Transverse colon (tissue), 4 donors: ENCODE data around the gene GARS1. TPM values are rescaled to one million over a fixed set of nuclear protein-coding genes. Genes with fewer than 3 reads are reported as not detected.
"Not testable (repeated sequence)": the region's sequence is repeated elsewhere in the genome, so short reads cannot be mapped to it uniquely, and the experiment has no call there.

Source experiments
- DNase-seq: peaks from one replicate; pipeline ENCODE4 v3.0.0-alpha.2; 2019
- H3K27ac ChIP-seq, 4 donors: fragments of 200-600 bp; sonication (generic); 2 replicates each; pipeline ENCODE4 v1.5.1; 2016 to 2018; ENCODE audit warnings: inconsistent platforms in 4 of 4
- H3K27me3 ChIP-seq: fragments of 200-600 bp; sonication (generic); 2 replicates; pipeline ENCODE4 v1.5.1; 2017; ENCODE audit warnings: inconsistent platforms
- H3K36me3 ChIP-seq, 4 donors: fragments of 200-600 bp; sonication (generic); 2 replicates each; pipeline ENCODE4 v1.5.1; 2017 to 2019; ENCODE audit warnings: inconsistent platforms in 4 of 4
- H3K4me1 ChIP-seq, 4 donors: fragments of 200-600 bp; sonication (generic); 2 replicates each; pipeline ENCODE4 v1.5.1; 2017 to 2020; ENCODE audit warnings: inconsistent platforms in 4 of 4
- H3K4me3 ChIP-seq, 4 donors: fragments of 200-600 bp; sonication (generic); 1 replicate in 1 of 4; 2 replicates in 3 of 4; pipeline versions ENCODE4 v1.5.1 to v1.6.1; 2017 to 2019; ENCODE audit warnings: inconsistent platforms in 4 of 4
- H3K9me3 ChIP-seq, 2 donors: fragments of 200-600 bp; sonication (generic); 2 replicates each; pipeline ENCODE4 v1.5.1; 2017 to 2019; ENCODE audit warnings: inconsistent platforms in 2 of 2
- EP300 ChIP-seq: sonication (generic); formaldehyde crosslinking; IDR thresholded peaks from one replicate; pipeline ENCODE4 v1.6.1; 2017; ENCODE audit warnings: antibody characterized with exemption, low read depth
- POLR2A ChIP-seq: fragments of 450-650 bp; IDR thresholded peaks from one replicate; pipeline ENCODE4 v1.6.1; 2016; ENCODE audit warnings: antibody characterized with exemption, mild to moderate bottlenecking, moderate library complexity
- POLR2AphosphoS5 ChIP-seq, 3 donors: sonication (generic); formaldehyde crosslinking; IDR thresholded peaks; one replicate each; pipeline ENCODE4 v1.6.1; 2016; ENCODE audit warnings: antibody characterized with exemption in 3 of 3
- WGBS, 2 donors: methylation state at CpG; one replicate each; pipeline ENCODE4 v1.1.5; 2018; ENCODE audit warnings: low coverage in 1 of 2; 5-methylcytosine and 5-hydroxymethylcytosine counted together
- in situ Hi-C, 4 donors: fragments of 200-750 bp; cut with MboI; loops; one replicate each; pipeline versions ENCODE4 v1.15.0 to v1.15.1; 2017; ENCODE audit warnings: low sequenced_read_pairs in 3 of 4, low pct_ligation_motif_present in 1 of 4, low pct_unique_long_range_greater_than_20kb in 1 of 4
- intact Hi-C: fragments of 100-400 bp; cut with DNase I; formaldehyde crosslinking; loops from one replicate; pipeline ENCODE4 v1.15.1; 2023; ENCODE audit warnings: low total_unique reads
- total RNA-seq, 4 donors: library from RNA; depleted of rRNA; stranded (reverse); fragments of >200 nt; gene quantifications; one replicate each; pipeline ENCODE4 v1.1.0, GENCODE V29; 2016
- TF ChIP-seq, protein P1 (sequence below), 5 experiments: fragments of 200-600 bp in 3 of 5; fragments of 450-650 bp in 2 of 5; sonication (generic) in 3 of 5; IDR thresholded peaks; 1 replicate in 2 of 5; 2 replicates in 3 of 5; pipeline ENCODE4 v1.5.1; 2016 to 2017; ENCODE audit warnings: antibody characterized with exemption in 5 of 5, inconsistent platforms in 3 of 5, mild to moderate bottlenecking in 2 of 5, moderate library complexity in 1 of 5

Gene GARS1
- total RNA-seq, 4 donors from 2014 or later, result 20.6 to 69.4 (median 34.5) TPM

DNA sequence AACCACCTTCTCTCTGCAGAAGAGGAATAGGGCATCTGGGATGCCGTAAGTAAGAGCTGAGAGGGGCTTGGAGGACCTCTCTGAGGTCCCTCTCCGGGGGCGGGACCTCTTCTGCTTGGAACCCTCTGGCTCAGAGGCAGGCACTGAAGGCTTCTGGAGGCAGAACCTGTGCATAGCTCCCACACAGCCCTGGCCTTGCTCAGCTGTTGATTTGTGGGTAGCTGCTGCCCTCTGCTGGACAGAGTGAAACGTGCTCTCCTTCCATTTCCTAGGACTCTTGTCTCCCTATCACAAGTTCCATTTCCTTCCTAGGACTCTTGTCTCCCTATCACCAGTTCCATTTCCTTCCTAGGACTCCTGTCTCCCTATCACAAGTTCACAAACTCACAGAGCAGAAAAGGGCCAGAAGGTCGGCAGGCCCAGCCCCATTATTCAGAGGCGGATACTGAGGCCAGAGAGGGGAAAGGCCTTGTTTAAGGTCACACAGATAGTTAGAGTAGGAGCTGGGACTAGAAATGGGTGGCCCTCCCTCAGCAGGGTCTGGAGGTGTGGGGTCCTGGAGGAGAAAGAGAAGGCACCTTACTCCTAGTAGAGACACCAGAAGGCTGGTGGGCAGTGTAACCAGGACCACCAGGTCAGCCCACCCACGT is 30.3 kb upstream of the GARS1 start:
- Histone ChIP-seq H3K4me3 (no peak overlapping the region), H3K27ac (no peak overlapping the region), H3K9me3 (no peaks in the 10 kb centered on the region), H3K27me3 (no peaks in the 10 kb centered on the region), H3K36me3 (peaks cover 0 to 28% (median 0%) of the 10 kb centered on the region in 4 donors), H3K4me1 (no peaks in the 10 kb centered on the region)
- in situ Hi-C loops, result loop anchor here in 3 of 4 donors (10.0 to 25.0 kb wide), 3 partner anchors 302 to 402 kb away; no protein-coding TSS in a partner anchor
- no peak for TF ChIP-seq POLR2A
- TF ChIP-seq, protein P1, sequence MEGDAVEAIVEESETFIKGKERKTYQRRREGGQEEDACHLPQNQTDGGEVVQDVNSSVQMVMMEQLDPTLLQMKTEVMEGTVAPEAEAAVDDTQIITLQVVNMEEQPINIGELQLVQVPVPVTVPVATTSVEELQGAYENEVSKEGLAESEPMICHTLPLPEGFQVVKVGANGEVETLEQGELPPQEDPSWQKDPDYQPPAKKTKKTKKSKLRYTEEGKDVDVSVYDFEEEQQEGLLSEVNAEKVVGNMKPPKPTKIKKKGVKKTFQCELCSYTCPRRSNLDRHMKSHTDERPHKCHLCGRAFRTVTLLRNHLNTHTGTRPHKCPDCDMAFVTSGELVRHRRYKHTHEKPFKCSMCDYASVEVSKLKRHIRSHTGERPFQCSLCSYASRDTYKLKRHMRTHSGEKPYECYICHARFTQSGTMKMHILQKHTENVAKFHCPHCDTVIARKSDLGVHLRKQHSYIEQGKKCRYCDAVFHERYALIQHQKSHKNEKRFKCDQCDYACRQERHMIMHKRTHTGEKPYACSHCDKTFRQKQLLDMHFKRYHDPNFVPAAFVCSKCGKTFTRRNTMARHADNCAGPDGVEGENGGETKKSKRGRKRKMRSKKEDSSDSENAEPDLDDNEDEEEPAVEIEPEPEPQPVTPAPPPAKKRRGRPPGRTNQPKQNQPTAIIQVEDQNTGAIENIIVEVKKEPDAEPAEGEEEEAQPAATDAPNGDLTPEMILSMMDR (IDR thresholded peaks at IDR 0.05), result peak; percentile 78 to 93 (median 81)
- no peak for TF ChIP-seq EP300
- intact Hi-C loops, result loop anchor here (5.0 kb wide), 1 partner anchor 287 kb away; no protein-coding TSS in a partner anchor
- WGBS, 2 donors, result 52% methylated on average over 6 of the region's 7 CpGs; no CpG with 5 or more reads in 1 of the 2 donors
- DNase-seq, result peak; percentile 84

DNA sequence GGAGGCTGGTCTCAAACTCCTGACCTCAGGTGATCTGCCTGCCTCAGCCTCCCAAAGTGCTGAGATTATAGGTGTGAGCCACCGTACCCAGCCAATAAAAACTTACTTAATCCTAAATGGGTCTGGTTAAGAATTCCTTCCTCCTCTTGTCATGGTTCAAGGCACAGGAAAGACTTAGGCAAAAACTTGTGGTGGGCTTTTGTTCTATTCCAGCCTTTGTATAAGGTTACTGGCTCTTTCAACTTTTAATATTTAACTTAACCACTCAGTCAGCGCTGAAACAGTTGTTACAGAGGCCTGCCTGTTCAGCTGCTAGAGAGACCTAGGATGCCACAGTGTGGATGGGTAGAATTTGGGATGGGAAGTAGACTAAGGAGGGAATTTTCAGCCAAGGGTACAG is 28.1 kb upstream of the GARS1 start:
- no peak for TF ChIP-seq POLR2AphosphoS5 (IDR thresholded peaks at IDR 0.05)
- TF ChIP-seq EP300, result no peak
- TF ChIP-seq, protein P1 (IDR thresholded peaks at IDR 0.05), result no peak
- TF ChIP-seq POLR2A, result no peak
- no peak overlapping the region for H3K4me3 ChIP-seq
- H3K9me3 ChIP-seq, result no peaks in the 10 kb centered on the region
- H3K27me3 ChIP-seq, result no peaks in the 10 kb centered on the region
- 75 to 98% methylated on average over 2 of the region's 2 CpGs for WGBS, 2 donors
- in situ Hi-C loops, result loop anchor here in 3 of 4 donors (10.0 to 25.0 kb wide), 3 partner anchors 304 to 404 kb away; no protein-coding TSS in a partner anchor
- H3K27ac ChIP-seq, result no peak overlapping the region
- intact Hi-C loops, result no loop called here
- no peak for DNase-seq
- no peaks in the 10 kb centered on the region for H3K4me1 ChIP-seq
- H3K36me3 ChIP-seq, result peaks cover 0 to 32% (median 3%) of the 10 kb centered on the region in 4 donors

DNA sequence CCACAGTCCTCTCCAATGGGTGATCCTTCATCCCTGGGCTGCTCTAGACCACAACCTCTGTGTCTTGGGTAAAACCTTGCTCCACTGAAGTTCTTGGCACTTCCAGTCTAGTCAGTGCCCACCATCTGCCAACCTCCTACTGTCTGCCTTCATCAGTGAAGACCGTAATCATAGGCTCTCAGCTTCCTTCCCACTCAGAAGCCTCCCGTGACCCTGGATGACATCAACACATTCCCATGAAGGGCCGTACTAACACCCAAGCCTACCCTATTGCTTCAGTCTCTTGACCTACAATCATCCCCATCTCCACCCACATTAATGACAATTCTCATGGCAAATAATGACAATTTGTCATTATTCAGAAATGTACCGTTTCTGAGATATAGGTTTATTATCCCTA is 27.6 kb upstream of the GARS1 start:
- no peaks in the 10 kb centered on the region for H3K9me3 ChIP-seq
- intact Hi-C loops, result no loop called here
- H3K4me3 ChIP-seq, result no peak overlapping the region
- 63 to 93% methylated on average over 1 to 4 of the region's 4 CpGs for WGBS, 2 donors
- no peak for TF ChIP-seq POLR2A
- TF ChIP-seq, protein P1 (IDR thresholded peaks at IDR 0.05), result no peak
- no peak for TF ChIP-seq EP300
- TF ChIP-seq POLR2AphosphoS5 (IDR thresholded peaks at IDR 0.05), result no peak
- peaks cover 0 to 32% (median 3%) of the 10 kb centered on the region in 4 donors for H3K36me3 ChIP-seq
- in situ Hi-C loops, result loop anchor here in 3 of 4 donors (10.0 to 25.0 kb wide), 3 partner anchors 305 to 405 kb away; no protein-coding TSS in a partner anchor
- no peaks in the 10 kb centered on the region for H3K27me3 ChIP-seq
- no peaks in the 10 kb centered on the region for H3K4me1 ChIP-seq
- no peak for DNase-seq
- no peak overlapping the region for H3K27ac ChIP-seq

DNA sequence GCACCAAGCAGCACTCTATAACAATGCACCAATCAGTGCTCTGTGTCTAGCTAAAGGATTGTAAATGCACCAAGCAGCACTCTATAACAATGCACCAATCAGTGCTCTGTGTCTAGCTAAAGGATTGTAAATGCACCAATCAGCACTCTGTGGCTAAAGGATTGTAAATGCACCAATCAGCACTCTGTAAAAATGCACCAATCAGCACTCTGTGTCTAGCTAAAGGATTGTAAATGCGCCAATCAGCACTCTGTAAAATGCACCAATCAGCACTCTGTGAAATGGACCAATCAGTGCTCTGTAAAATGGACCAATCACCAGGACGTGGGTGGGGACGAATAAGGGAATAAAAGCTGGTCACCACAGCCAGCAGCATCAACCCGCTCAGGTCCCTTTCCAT is 24.4 kb upstream of the GARS1 start:
- intact Hi-C loops, H3K9me3 ChIP-seq, H3K4me1 ChIP-seq, DNase-seq, H3K27ac ChIP-seq, H3K4me3 ChIP-seq, H3K27me3 ChIP-seq: not testable (repeated sequence)
- in situ Hi-C loops, result loop anchor here in 3 of 4 donors (25.0 kb wide), 2 partner anchors 308 to 408 kb away; no protein-coding TSS in a partner anchor
- H3K36me3 ChIP-seq, result peaks cover 0 to 30% (median 3%) of the 10 kb centered on the region in 4 donors
- WGBS, 2 donors, result 93 to 100% methylated on average over 3 to 4 of the region's 4 CpGs
